CD14-positive monocyte (primary cell): ENCODE data around the gene HPCAL4. TPM values are rescaled to one million over a fixed set of nuclear protein-coding genes. Genes with fewer than 3 reads are reported as not detected.

Experiments
- DNase-seq, 3 donors: peaks; one replicate each; pipeline ENCODE4 v3.0.0-alpha.2; 2011 to 2022
- H2AFZ ChIP-seq: 2 replicates; pipeline ENCODE4 v1.6.0; 2012; ENCODE audit warnings: mild to moderate bottlenecking, low read depth, low read length, inconsistent platforms; ENCODE audit not compliant: insufficient read depth, poor library complexity, severe bottlenecking
- H3K27ac ChIP-seq, 2 donors: 1 replicate in 1 of 2; 2 replicates in 1 of 2; pipeline ENCODE4 v1.5.1; 2012 to 2013; ENCODE audit warnings: low read length in 2 of 2, control low read depth in 1 of 2, inconsistent platforms in 1 of 2, low read depth in 1 of 2, mild to moderate bottlenecking in 1 of 2
- H3K27me3 ChIP-seq, 2 donors: one replicate each; pipeline versions ENCODE4 v1.6.0 to v1.6.1; 2011 to 2013; ENCODE audit warnings: low read length in 2 of 2; ENCODE audit not compliant: control insufficient read depth in 2 of 2, insufficient read depth in 2 of 2
- H3K36me3 ChIP-seq, 2 donors: replicated peaks in 1 of 2; 1 replicate in 1 of 2; 2 replicates in 1 of 2; pipeline versions ENCODE4 v1.5.1 to v1.6.1; 2012 to 2013; ENCODE audit warnings: low read length in 2 of 2, control low read depth in 1 of 2, inconsistent platforms in 1 of 2, mild to moderate bottlenecking in 1 of 2; ENCODE audit not compliant: insufficient read depth in 2 of 2, control insufficient read depth in 1 of 2
- H3K4me1 ChIP-seq, 2 donors: 1 replicate in 1 of 2; 2 replicates in 1 of 2; pipeline versions ENCODE4 v1.5.1 to v1.6.1; 2012 to 2013; ENCODE audit warnings: low read length in 2 of 2, control low read depth in 1 of 2, inconsistent platforms in 1 of 2, mild to moderate bottlenecking in 1 of 2, moderate library complexity in 1 of 2; ENCODE audit not compliant: insufficient read depth in 2 of 2, control insufficient read depth in 1 of 2
- H3K4me2 ChIP-seq: replicated peaks from 2 replicates; pipeline ENCODE3; 2012; ENCODE audit warnings: low read length, moderate library complexity, mild to moderate bottlenecking; ENCODE audit not compliant: poor library complexity, severe bottlenecking; ENCODE audit errors: extremely low read depth
- H3K4me3 ChIP-seq, 3 experiments: fragments of 200-600 bp in 1 of 3; sonication (generic) in 1 of 3; replicated peaks in 1 of 3; 1 replicate in 2 of 3; 2 replicates in 1 of 3; pipeline ENCODE4 v1.5.1; 2011 to 2013; ENCODE audit warnings: low read length in 3 of 3, mild to moderate bottlenecking in 3 of 3, control low read depth in 2 of 3, low read depth in 2 of 3, inconsistent platforms in 1 of 3, moderate library complexity in 1 of 3
- H3K79me2 ChIP-seq: 2 replicates; pipeline ENCODE4 v1.6.0; 2012; ENCODE audit warnings: mild to moderate bottlenecking, control low read depth, inconsistent platforms, low read length, moderate library complexity; ENCODE audit not compliant: insufficient read depth
- H3K9ac ChIP-seq: 2 replicates; pipeline ENCODE4 v1.6.0; 2017; ENCODE audit warnings: low read length, mild to moderate bottlenecking; ENCODE audit not compliant: insufficient read depth, poor library complexity, severe bottlenecking
- H3K9me3 ChIP-seq, 2 donors: replicated peaks in 1 of 2; 1 replicate in 1 of 2; 2 replicates in 1 of 2; pipeline versions ENCODE4 v1.5.1 to v1.6.1; 2012 to 2013; ENCODE audit warnings: low read length in 2 of 2, control low read depth in 1 of 2; ENCODE audit not compliant: control insufficient read depth in 1 of 2, insufficient read depth in 1 of 2
- H4K20me1 ChIP-seq: 2 replicates; pipeline ENCODE4 v1.6.0; 2012; ENCODE audit warnings: mild to moderate bottlenecking, low read length, control low read depth, moderate library complexity; ENCODE audit not compliant: insufficient read depth
- H3K27ac Mint-ChIP-seq, 7 donors: one replicate each; pipeline ENCODE4 v1.8.0; 2020; ENCODE audit warnings: mild to moderate bottlenecking in 7 of 7, mixed read lengths in 7 of 7, moderate library complexity in 6 of 7, inconsistent platforms in 2 of 7
- H3K27me3 Mint-ChIP-seq, 3 donors: one replicate each; pipeline ENCODE4 v1.8.0; 2021 to 2022; ENCODE audit warnings: low read depth in 3 of 3, mild to moderate bottlenecking in 3 of 3, mixed read lengths in 3 of 3, moderate library complexity in 3 of 3, inconsistent platforms in 1 of 3
- H3K36me3 Mint-ChIP-seq, 2 donors: one replicate each; pipeline ENCODE4 v1.8.0; 2020; ENCODE audit warnings: mixed read lengths in 2 of 2, inconsistent platforms in 1 of 2, mild to moderate bottlenecking in 1 of 2
- H3K4me1 Mint-ChIP-seq: one replicate; pipeline ENCODE4 v1.8.0; 2020; ENCODE audit warnings: mild to moderate bottlenecking, mixed read lengths
- H3K4me3 Mint-ChIP-seq, 2 donors: one replicate each; pipeline ENCODE4 v1.8.0; 2020; ENCODE audit warnings: mild to moderate bottlenecking in 2 of 2, mixed read lengths in 2 of 2, moderate library complexity in 1 of 2
- H3K9me3 Mint-ChIP-seq, 7 donors: one replicate each; pipeline ENCODE4 v1.8.0; 2020 to 2022; ENCODE audit warnings: mixed read lengths in 7 of 7, mild to moderate bottlenecking in 6 of 7, moderate library complexity in 6 of 7, inconsistent platforms in 2 of 7
- WGBS: methylation state at CpG from one replicate; pipeline ENCODE4 v1.1.5; 2013; ENCODE audit warnings: missing lambda C conversion rate; ENCODE audit not compliant: insufficient coverage; 5-methylcytosine and 5-hydroxymethylcytosine counted together
- intact Hi-C, 2 donors: fragments of 100-400 bp; cut with micrococcal nuclease; formaldehyde crosslinking; loops; one replicate each; pipeline versions ENCODE4 v1.15.0 to v1.15.1; 2023
- polyA plus RNA-seq, 3 donors: library from polyadenylated mRNA; depleted of rRNA in 1 of 3; unstranded in 2 of 3; stranded (reverse) in 1 of 3; fragments of 300-500 nt in 2 of 3; fragments of >200 nt in 1 of 3; fragmentation: Illumina TruSeq in 2 of 3; gene quantifications; 1 replicate in 2 of 3; 2 replicates in 1 of 3; pipeline ENCODE4 v1.2.3, GENCODE V29; 2012 to 2021
- TF ChIP-seq, protein P1 (sequence below): fragments of 200-600 bp; IDR thresholded peaks from one replicate; pipeline ENCODE4 v1.8.0; 2022; ENCODE audit warnings: antibody characterized with exemption, mild to moderate bottlenecking

The HPCAL4 gene
- polyA plus RNA-seq, 3 donors: 0.03 to 0.05 TPM; not detected in 1

DNA sequence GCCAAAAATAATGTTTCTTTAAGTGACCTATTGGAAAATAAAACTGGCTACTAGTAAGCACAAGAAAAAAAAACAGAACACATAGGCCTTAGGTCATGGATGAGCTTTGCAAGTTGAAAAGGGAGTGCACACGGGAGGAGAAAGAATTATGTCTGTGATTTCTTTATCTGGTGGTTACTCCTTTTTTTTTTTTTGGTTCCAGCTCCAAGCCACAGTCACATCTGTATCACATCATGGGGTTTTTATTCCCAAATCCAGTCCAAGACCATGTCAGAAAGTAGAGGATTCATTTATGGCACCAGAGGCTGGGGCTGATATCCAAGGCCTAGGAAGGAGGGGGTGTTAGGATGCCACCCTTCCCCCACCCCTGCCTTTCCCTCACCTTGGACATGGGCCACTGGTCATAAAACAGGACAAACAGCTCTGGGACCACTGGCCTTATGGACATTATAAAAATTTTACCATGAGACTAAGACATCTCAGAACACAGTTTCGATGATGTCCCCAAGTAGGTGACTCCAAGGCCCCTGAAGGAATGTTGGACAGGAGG is 41.5 kb downstream of the HPCAL4 start:
- H2AFZ ChIP-seq: no peak overlapping the region
- no peaks in the 10 kb centered on the region for H3K36me3 Mint-ChIP-seq
- H3K4me2 ChIP-seq: no peak overlapping the region
- no peak overlapping the region for H3K27ac Mint-ChIP-seq
- H3K4me1 ChIP-seq: no peaks in the 10 kb centered on the region
- H3K27ac ChIP-seq: no peak overlapping the region
- peaks cover 5% of the 10 kb centered on the region for H3K4me1 Mint-ChIP-seq
- H3K36me3 ChIP-seq: no peaks in the 10 kb centered on the region
- no peaks in the 10 kb centered on the region for H3K79me2 ChIP-seq
- WGBS: no CpG with 5 or more reads among the region's 2 CpGs
- no peak overlapping the region for H3K4me3 ChIP-seq
- no peak overlapping the region for H3K4me3 Mint-ChIP-seq
- intact Hi-C loops: loop anchor here in 1 of 2 donors (5.0 kb wide), 1 partner anchor 37 kb away; no protein-coding TSS in a partner anchor
- H3K9ac ChIP-seq: no peak overlapping the region
- H4K20me1 ChIP-seq: no peaks in the 10 kb centered on the region
- no peaks in the 10 kb centered on the region for H3K9me3 ChIP-seq
- H3K27me3 Mint-ChIP-seq: peaks cover 2 to 4% (median 4%) of the 10 kb centered on the region in 3 donors
- no peaks in the 10 kb centered on the region for H3K27me3 ChIP-seq
- peaks cover 0 to 1% (median 0%) of the 10 kb centered on the region in 7 donors for H3K9me3 Mint-ChIP-seq
- TF ChIP-seq, protein P1, sequence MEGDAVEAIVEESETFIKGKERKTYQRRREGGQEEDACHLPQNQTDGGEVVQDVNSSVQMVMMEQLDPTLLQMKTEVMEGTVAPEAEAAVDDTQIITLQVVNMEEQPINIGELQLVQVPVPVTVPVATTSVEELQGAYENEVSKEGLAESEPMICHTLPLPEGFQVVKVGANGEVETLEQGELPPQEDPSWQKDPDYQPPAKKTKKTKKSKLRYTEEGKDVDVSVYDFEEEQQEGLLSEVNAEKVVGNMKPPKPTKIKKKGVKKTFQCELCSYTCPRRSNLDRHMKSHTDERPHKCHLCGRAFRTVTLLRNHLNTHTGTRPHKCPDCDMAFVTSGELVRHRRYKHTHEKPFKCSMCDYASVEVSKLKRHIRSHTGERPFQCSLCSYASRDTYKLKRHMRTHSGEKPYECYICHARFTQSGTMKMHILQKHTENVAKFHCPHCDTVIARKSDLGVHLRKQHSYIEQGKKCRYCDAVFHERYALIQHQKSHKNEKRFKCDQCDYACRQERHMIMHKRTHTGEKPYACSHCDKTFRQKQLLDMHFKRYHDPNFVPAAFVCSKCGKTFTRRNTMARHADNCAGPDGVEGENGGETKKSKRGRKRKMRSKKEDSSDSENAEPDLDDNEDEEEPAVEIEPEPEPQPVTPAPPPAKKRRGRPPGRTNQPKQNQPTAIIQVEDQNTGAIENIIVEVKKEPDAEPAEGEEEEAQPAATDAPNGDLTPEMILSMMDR: no peak
- no peak for DNase-seq

DNA sequence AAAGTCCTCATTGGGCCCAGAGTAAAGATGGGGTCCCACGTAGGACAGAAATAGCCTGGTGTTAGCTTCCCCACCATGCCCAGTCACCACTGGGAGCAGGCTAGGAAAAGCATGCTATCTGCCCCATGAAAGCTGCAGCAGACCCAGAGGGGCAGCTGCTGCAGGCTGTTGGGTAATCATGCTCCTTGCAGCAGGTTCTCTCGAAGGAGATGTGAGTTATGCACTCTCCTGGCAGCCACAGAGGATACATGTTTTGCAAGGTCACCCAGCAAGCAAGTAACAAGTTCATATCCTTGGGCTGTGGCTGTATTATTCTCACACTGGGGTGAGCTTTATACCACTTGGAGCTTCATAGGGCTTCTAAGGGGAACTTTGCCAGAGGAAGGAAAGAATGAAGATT is 42.7 kb downstream of the HPCAL4 start:
- TF ChIP-seq, protein P1: no peak
- H3K27me3 Mint-ChIP-seq: peaks cover 0 to 4% (median 2%) of the 10 kb centered on the region in 3 donors
- peaks cover 6 to 8% of the 10 kb centered on the region in 2 donors for H3K9me3 ChIP-seq
- no peak overlapping the region for H3K27ac ChIP-seq
- no peaks in the 10 kb centered on the region for H3K36me3 ChIP-seq
- H4K20me1 ChIP-seq: no peaks in the 10 kb centered on the region
- no peaks in the 10 kb centered on the region for H3K4me1 Mint-ChIP-seq
- no peak for DNase-seq
- H3K4me3 Mint-ChIP-seq: no peak overlapping the region
- peaks cover 4 to 8% (median 6%) of the 10 kb centered on the region in 7 donors for H3K9me3 Mint-ChIP-seq
- H3K79me2 ChIP-seq: no peaks in the 10 kb centered on the region
- H3K9ac ChIP-seq: no peak overlapping the region
- no peaks in the 10 kb centered on the region for H3K27me3 ChIP-seq
- WGBS: 44% methylated on average over 1 of the region's 2 CpGs
- H3K4me1 ChIP-seq: no peaks in the 10 kb centered on the region
- H3K4me3 ChIP-seq: no peak overlapping the region
- H3K36me3 Mint-ChIP-seq: no peaks in the 10 kb centered on the region
- no peak overlapping the region for H3K27ac Mint-ChIP-seq
- intact Hi-C loops: no loop called here
- no peak overlapping the region for H3K4me2 ChIP-seq
- no peak overlapping the region for H2AFZ ChIP-seq
